ENCODE data around the gene STXBP2. TPM values are rescaled to one million over a fixed set of nuclear protein-coding genes. Genes with fewer than 3 reads are reported as not detected.

Gene STXBP2
- total and polyA plus RNA-seq, 2 experiments from 2014 or later = 58.6 to 142 TPM

DNA sequence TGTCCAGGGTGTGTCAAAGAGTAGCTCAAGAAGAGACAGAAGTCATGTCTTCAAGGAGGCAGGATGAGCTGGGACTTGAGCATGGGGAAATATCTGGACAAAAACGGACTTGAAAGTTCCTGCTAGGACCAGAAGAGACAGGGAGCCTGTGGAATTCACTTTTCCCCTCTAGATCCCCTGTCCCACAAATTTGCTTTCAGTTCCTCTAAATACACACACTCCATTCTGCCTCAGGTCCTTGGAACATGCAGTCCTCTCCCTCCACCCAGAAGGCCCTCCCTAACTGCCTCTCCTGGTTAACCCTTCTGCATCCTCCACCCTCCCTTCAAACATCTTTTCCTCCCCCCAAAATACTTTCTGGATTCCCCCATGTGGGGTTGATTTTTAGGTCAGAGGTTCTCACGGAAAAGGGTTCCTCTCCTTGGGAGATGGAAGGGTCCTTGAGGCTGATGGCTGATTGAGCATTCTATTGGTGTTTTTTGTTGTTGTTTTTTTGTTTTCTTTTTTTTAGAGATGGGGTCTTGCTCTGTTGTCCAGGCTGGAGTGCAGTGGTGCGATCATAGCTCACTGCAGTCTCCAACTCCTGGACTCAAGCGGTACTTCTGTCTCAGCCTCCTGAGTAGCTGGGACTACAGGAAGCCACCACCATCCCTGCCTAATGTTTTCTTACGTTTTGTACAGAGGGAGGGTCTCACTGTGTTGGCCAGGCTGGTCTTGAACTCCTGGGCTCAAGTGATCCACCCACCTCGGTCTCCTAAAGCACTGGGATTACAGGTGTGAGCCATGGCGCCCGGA is 25.0 kb downstream of the STXBP2 start:
- Histone ChIP-seq H3K9me2 (replicated peaks; ENCODE audit: insufficient read depth) (no peaks in the 10 kb centered on the region), H3K27me3 (no peaks in the 10 kb centered on the region), H3K9me3 (ENCODE audit: low read depth) (no peaks in the 10 kb centered on the region), H3K79me2 (no peaks in the 10 kb centered on the region), H4K20me1 (ENCODE audit: insufficient read depth, poor library complexity, severe bottlenecking) (no peaks in the 10 kb centered on the region), H3K27ac (no peak overlapping the region), H3K4me2 (no peak overlapping the region), H3K4me1 (ENCODE audit: insufficient read depth) (no peaks in the 10 kb centered on the region), H2AFZ (no peak overlapping the region), H3K4me3 (no peak overlapping the region), H3K36me3 (replicated peaks; ENCODE audit: insufficient read depth, low read depth) (no peaks in the 10 kb centered on the region)
- no peak for DNase-seq (ENCODE audit: low spot score)
- no peak for TF ChIP-seq EZH2 (IDR thresholded peaks at IDR 0.05; ENCODE audit: borderline replicate concordance)
- no peak for TF ChIP-seq EZH2phosphoT487 (IDR thresholded peaks at IDR 0.05; ENCODE audit: low read depth, severe bottlenecking, unreplicated experiment)
- TF ChIP-seq, protein P1, sequence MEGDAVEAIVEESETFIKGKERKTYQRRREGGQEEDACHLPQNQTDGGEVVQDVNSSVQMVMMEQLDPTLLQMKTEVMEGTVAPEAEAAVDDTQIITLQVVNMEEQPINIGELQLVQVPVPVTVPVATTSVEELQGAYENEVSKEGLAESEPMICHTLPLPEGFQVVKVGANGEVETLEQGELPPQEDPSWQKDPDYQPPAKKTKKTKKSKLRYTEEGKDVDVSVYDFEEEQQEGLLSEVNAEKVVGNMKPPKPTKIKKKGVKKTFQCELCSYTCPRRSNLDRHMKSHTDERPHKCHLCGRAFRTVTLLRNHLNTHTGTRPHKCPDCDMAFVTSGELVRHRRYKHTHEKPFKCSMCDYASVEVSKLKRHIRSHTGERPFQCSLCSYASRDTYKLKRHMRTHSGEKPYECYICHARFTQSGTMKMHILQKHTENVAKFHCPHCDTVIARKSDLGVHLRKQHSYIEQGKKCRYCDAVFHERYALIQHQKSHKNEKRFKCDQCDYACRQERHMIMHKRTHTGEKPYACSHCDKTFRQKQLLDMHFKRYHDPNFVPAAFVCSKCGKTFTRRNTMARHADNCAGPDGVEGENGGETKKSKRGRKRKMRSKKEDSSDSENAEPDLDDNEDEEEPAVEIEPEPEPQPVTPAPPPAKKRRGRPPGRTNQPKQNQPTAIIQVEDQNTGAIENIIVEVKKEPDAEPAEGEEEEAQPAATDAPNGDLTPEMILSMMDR (IDR thresholded peaks at IDR 0.05; ENCODE audit: poor library complexity) = no peak
- 76% methylated on average over 8 of the region's 8 CpGs for WGBS (ENCODE audit: low lambda C conversion rate, missing lambda C conversion rate)

DNA sequence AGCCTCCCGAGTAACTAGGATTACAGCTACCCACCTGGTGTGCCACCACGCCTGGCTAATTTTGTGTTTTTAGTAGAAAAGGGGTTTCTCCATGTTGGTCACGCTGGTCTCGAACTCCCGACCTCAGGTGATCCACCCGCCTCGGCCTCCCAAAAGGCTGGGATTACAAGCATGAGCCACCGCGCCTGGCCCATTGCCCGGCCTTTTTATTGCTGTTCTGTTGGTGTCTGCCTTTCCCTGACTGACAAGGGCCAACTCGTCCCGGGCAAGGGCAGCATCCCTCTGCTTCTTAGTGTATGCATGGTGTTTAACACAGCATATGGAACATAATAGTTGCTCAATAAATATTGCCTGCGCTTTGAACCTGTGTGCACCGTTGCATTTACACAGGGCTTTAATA is 25.7 kb downstream of the STXBP2 start:
- H3K36me3 ChIP-seq (replicated peaks; ENCODE audit: insufficient read depth, low read depth) = no peaks in the 10 kb centered on the region
- no peak for DNase-seq (ENCODE audit: low spot score)
- H2AFZ ChIP-seq = no peak overlapping the region
- no peaks in the 10 kb centered on the region for H3K9me2 ChIP-seq (replicated peaks; ENCODE audit: insufficient read depth)
- no peaks in the 10 kb centered on the region for H4K20me1 ChIP-seq (ENCODE audit: insufficient read depth, poor library complexity, severe bottlenecking)
- H3K79me2 ChIP-seq = no peaks in the 10 kb centered on the region
- H3K4me3 ChIP-seq = no peak overlapping the region
- TF ChIP-seq EZH2phosphoT487 (IDR thresholded peaks at IDR 0.05; ENCODE audit: low read depth, severe bottlenecking, unreplicated experiment) = no peak
- H3K27ac ChIP-seq = no peak overlapping the region
- no peaks in the 10 kb centered on the region for H3K27me3 ChIP-seq
- no peaks in the 10 kb centered on the region for H3K4me1 ChIP-seq (ENCODE audit: insufficient read depth)
- H3K9me3 ChIP-seq (ENCODE audit: low read depth) = no peaks in the 10 kb centered on the region
- WGBS (ENCODE audit: low lambda C conversion rate, missing lambda C conversion rate) = 86% methylated on average over 14 of the region's 14 CpGs
- H3K4me2 ChIP-seq = no peak overlapping the region

DNA sequence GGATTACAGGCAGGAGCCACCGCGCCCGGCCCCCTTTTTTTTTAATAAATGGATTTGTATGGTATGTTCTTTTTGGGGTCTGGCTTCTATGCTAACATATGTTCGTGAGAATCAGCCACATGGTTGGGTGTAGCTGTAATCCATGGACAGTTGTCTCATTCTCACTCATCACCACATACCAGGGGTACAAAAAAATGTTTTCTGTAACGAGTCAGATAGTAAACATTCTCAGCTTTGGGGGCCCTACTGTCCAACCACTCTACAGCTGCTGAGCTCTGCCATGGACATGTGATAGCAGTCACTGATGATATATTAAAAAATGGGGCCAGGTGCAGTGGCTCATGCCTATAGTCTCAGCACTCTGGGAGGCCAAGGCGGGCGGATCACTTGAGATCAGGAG is 26.8 kb downstream of the STXBP2 start:
- H2AFZ ChIP-seq = no peak overlapping the region
- no peak overlapping the region for H3K4me2 ChIP-seq
- peaks cover 6% of the 10 kb centered on the region for H3K27me3 ChIP-seq
- no peaks in the 10 kb centered on the region for H3K9me2 ChIP-seq (replicated peaks; ENCODE audit: insufficient read depth)
- no peak for DNase-seq (ENCODE audit: low spot score)
- no peaks in the 10 kb centered on the region for H3K36me3 ChIP-seq (replicated peaks; ENCODE audit: insufficient read depth, low read depth)
- H4K20me1 ChIP-seq (ENCODE audit: insufficient read depth, poor library complexity, severe bottlenecking) = no peaks in the 10 kb centered on the region
- WGBS (ENCODE audit: low lambda C conversion rate, missing lambda C conversion rate) = 86% methylated on average over 7 of the region's 7 CpGs
- H3K4me1 ChIP-seq (ENCODE audit: insufficient read depth) = no peaks in the 10 kb centered on the region
- TF ChIP-seq, protein P1 (IDR thresholded peaks at IDR 0.05; ENCODE audit: poor library complexity) = no peak
- TF ChIP-seq EZH2 (IDR thresholded peaks at IDR 0.05; ENCODE audit: borderline replicate concordance) (no peak), EZH2phosphoT487 (IDR thresholded peaks at IDR 0.05; ENCODE audit: low read depth, severe bottlenecking, unreplicated experiment) (no peak)
- no peak overlapping the region for H3K27ac ChIP-seq
- H3K79me2 ChIP-seq = no peaks in the 10 kb centered on the region
- no peak overlapping the region for H3K4me3 ChIP-seq
- H3K9me3 ChIP-seq (ENCODE audit: low read depth) = no peaks in the 10 kb centered on the region

DNA sequence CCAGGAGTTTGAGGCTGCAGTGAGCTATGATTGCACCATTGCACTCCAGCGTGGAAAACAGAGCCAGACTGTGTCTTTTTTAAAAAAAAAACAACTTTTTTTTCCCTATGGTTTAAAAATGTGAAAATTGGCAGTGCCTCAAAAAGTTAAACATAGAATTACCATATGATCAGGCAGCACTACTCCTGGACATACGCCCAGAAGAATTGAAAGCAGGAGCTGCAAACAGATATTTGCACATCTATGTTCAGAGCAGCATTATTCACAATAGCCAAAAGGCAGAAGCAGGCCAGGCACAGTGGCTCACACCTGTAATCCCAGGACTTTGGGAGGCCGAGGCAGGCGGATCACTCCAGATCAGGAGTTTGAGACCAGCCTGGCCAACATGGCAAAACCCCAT is 28.2 kb downstream of the STXBP2 start:
- Histone ChIP-seq H2AFZ (no peak overlapping the region), H3K27me3 (peaks cover 18% of the 10 kb centered on the region), H3K27ac (no peak overlapping the region), H4K20me1 (ENCODE audit: insufficient read depth, poor library complexity, severe bottlenecking) (no peaks in the 10 kb centered on the region), H3K79me2 (no peaks in the 10 kb centered on the region), H3K9me2 (replicated peaks; ENCODE audit: insufficient read depth) (no peaks in the 10 kb centered on the region), H3K4me2 (no peak overlapping the region), H3K4me3 (no peak overlapping the region), H3K36me3 (replicated peaks; ENCODE audit: insufficient read depth, low read depth) (no peaks in the 10 kb centered on the region), H3K9me3 (ENCODE audit: low read depth) (no peaks in the 10 kb centered on the region), H3K4me1 (ENCODE audit: insufficient read depth) (no peaks in the 10 kb centered on the region)
- 78% methylated on average over 4 of the region's 4 CpGs for WGBS (ENCODE audit: low lambda C conversion rate, missing lambda C conversion rate)
- TF ChIP-seq, protein P1 (IDR thresholded peaks at IDR 0.05; ENCODE audit: poor library complexity) = no peak
- no peak for TF ChIP-seq EZH2phosphoT487 (IDR thresholded peaks at IDR 0.05; ENCODE audit: low read depth, severe bottlenecking, unreplicated experiment)
- TF ChIP-seq EZH2 (IDR thresholded peaks at IDR 0.05; ENCODE audit: borderline replicate concordance) = no peak
- no peak for DNase-seq (ENCODE audit: low spot score)
